ENCODE data around the gene FBXO28.

FBXO28 gene

GRCh38 chr1:224151117-224151516 is 37.2 kb downstream of the FBXO28 start:
- FAIRE-seq (no peak), DNase-seq (ENCODE audit: insufficient read length, low spot score) (no peak)
- TF ChIP-seq POLR2A (IDR thresholded peaks at IDR 0.05; ENCODE audit: low read depth, low read length) = no peak

- FAIRE-seq (no peak), DNase-seq (ENCODE audit: insufficient read length, low spot score) (no peak)
- TF ChIP-seq POLR2A (IDR thresholded peaks at IDR 0.05; ENCODE audit: low read depth, low read length) = no peak
Observed at GRCh38 chr1:224157316-224157715, 43.4 kb downstream of the FBXO28 start.

DNA sequence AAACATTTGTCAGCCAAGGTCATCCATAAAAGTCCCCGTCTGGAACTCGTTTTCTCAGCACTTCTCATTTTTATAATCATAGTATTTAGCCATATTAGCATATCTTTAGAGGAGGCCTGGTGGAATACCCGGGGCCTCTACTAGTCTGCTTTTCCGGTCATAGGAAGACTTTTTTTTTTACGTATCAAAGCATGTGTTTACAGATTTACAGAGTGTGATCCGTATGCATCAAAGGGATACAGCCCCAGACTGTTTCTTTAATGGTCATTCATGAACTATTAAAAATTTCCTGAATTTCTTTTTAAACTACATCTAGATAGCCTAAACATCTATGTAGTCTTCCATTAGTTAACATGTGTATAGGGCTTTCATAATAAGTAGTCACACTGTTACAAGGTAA is 45.6 kb downstream of the FBXO28 start:
- TF ChIP-seq POLR2A (IDR thresholded peaks at IDR 0.05; ENCODE audit: low read depth, low read length) = no peak
- FAIRE-seq = no peak
- no peak for DNase-seq (ENCODE audit: insufficient read length, low spot score)

DNA sequence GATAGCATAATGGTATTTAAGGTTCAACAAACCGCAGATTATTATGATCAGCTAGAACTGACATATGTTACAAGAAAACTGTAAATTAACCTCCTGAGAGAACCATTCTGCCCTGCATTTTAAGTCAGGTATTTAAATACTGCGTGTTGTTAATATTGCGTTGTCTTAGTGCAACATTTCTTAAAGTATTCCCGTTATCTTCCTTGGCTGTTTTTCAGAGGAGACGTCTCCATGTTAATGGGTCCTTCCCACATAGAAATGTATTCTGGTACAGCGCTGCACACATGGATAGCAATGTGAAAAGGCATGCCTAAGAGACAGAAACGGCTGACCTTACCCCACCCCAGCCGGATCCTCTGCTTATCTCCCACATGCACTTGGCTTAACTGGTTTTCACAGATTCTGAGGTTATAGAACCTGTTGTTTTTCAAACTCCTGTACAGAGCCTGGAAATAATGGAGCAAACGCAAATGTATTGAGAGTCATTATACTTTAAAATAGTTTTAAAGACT is 46.3 kb downstream of the FBXO28 start:
- FAIRE-seq (no peak), DNase-seq (ENCODE audit: insufficient read length, low spot score) (no peak)
- no peak for TF ChIP-seq POLR2A (IDR thresholded peaks at IDR 0.05; ENCODE audit: low read depth, low read length)

DNA sequence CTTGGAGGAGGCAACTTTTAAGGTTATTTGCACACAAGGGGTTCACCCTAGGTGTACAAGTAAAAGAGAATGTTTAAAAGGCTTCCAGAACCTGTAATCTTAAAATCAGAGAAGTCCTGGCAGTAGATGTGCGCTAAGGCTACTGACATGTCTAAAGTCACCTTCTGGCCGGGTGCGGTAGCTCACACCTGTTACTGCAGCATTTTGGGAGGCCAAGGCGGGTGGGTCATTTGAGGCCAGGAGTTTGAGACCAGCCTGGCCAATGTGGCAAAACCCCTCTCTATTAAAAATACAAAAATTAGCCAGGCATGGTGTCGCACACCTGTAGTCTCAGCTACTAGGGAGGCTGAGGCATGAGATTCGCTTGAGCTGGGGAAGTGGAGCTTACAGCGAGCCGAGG is 48.9 kb downstream of the FBXO28 start:
- DNase-seq (ENCODE audit: insufficient read length, low spot score) (no peak), FAIRE-seq (no peak)
- TF ChIP-seq POLR2A (IDR thresholded peaks at IDR 0.05; ENCODE audit: low read depth, low read length) = no peak

DNA sequence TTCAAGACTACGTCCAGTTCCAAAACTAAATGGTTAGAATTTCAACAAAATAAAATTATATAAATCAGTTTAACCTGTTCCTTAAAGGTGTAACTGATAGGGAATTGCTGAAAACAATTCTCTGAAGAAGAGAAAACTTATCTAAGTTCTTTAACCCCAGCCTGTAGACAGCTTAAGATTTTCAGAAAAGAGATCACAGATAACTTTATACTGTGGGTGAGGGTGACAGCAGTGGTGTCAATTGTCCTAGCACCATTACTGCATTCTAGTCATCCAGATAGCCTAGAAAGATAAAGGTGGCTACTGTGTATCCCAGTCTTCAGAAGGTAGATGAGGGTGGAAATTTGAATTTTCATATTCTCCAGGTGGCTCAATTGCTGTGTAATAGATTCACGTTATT is 49.4 kb downstream of the FBXO28 start:
- TF ChIP-seq POLR2A (IDR thresholded peaks at IDR 0.05; ENCODE audit: low read depth, low read length) = no peak
- FAIRE-seq (no peak), DNase-seq (ENCODE audit: insufficient read length, low spot score) (no peak)

DNA sequence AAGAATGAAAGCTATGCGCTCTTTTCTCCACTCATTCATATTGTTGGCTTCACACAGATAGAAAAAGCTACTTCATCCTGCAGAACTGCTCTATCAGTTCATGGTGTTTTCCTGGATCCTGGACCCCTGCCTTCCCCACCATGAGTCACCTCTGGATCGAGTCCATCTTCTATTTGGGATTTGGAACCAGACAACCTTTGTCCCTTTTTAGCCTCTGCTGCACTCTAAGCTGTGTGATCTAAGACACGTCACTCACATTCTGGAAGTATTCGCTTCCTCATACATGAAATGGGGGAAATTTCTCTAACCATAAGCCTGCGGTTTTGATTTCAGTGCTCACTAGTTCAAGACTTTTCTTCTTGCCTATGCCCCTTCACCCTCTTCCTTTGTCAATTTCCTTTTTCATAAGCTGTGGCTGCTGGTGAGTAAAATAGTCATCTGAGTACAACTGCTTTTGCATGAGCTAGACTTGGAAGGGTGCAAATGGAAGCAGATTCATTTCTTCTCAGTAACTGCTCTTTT is 55.0 kb downstream of the FBXO28 start:
- TF ChIP-seq POLR2A (IDR thresholded peaks at IDR 0.05; ENCODE audit: low read depth, low read length) = no peak
- FAIRE-seq = peak; percentile 69
- DNase-seq (ENCODE audit: insufficient read length, low spot score) = peak; percentile 52

DNA sequence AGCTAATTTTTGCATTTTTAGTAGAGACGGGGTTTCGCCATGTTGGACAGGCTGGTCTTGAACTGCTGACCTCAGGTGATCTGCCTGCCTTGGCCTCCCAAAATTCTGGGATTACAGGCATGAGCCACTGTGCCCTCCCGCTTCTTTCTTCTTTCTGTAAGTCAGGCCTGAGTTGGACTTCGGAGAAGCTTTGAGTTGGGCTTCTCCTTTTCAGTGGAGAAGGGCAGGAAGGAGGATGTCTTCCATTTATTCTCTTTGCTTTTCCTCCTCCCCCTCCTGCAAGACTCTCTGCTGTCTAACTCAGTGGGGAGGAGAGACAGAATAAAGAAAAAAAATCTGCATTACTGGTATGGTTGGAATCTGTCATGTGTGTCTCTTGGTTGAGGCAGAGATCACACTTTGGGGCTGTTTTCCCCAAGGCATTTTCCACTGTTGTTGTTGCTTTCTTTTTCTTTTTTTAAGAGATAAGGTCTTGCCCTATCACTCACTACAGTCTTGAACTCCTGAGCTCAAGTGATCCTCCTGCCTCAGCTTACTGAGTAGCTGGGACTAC is 55.9 kb downstream of the FBXO28 start:
- no peak for FAIRE-seq
- no peak for DNase-seq (ENCODE audit: insufficient read length, low spot score)
- TF ChIP-seq POLR2A (IDR thresholded peaks at IDR 0.05; ENCODE audit: low read depth, low read length) = no peak

GRCh38 chr1:224170343-224170742 is 56.4 kb downstream of the FBXO28 start:
- TF ChIP-seq POLR2A (IDR thresholded peaks at IDR 0.05; ENCODE audit: low read depth, low read length) = no peak
- no peak for DNase-seq (ENCODE audit: insufficient read length, low spot score)
- no peak for FAIRE-seq

- DNase-seq (ENCODE audit: insufficient read length, low spot score) = no peak
- FAIRE-seq = no peak
- no peak for TF ChIP-seq POLR2A (IDR thresholded peaks at IDR 0.05; ENCODE audit: low read depth, low read length)
Observed at GRCh38 chr1:224170748-224171478, 57.0 kb downstream of the FBXO28 start.

- no peak for FAIRE-seq
- no peak for TF ChIP-seq POLR2A (IDR thresholded peaks at IDR 0.05; ENCODE audit: low read depth, low read length)
- no peak for DNase-seq (ENCODE audit: insufficient read length, low spot score)
Observed at GRCh38 chr1:224172229-224172628, 58.3 kb downstream of the FBXO28 start.

DNA sequence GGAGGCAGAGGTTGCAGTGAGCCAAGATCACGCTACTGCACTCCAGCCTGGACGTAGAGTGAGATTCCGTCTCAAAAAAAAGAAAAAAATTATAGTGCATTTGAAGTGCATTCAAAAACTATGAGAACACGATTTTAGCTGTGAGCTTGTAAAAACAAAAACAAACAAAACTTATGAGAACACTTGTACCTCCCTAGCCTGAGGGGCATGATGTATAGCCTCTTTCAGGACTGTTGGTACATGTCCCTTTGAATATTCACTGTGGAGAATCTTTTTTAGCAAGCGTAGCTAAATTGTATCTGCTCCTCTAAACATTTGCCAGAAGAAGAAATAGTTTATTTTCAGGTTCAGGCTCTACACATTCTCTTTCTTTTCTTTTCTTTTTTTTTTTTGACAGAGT is 59.6 kb downstream of the FBXO28 start:
- no peak for TF ChIP-seq POLR2A (IDR thresholded peaks at IDR 0.05; ENCODE audit: low read depth, low read length)

DNA sequence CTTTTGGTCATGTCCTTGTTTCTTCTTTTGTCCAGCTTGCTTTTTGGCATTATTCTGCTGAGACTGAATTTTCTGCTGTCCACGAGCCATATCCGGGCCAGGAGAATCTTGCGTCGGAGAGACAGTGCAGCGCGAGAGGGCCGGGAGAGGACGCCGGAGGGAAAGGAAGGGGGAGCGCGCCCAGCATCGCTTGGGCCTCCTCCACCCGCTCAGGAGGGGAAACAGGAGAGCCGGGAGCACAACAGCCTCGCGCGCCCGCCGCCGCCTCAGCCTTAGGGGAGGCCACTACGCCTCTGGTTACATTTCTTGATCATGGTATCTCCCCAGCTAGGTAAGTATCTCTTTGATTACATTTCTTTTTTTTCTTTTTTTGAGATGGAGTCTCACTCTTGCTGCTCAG is 61.7 kb downstream of the FBXO28 start:
- DNase-seq (ENCODE audit: insufficient read length, low spot score) = no peak
- FAIRE-seq = no peak
- no peak for TF ChIP-seq POLR2A (IDR thresholded peaks at IDR 0.05; ENCODE audit: low read depth, low read length)

More for the DNA sequence above, 59.6 kb downstream of the FBXO28 start:
- FAIRE-seq (no peak), DNase-seq (ENCODE audit: insufficient read length, low spot score) (no peak)

- no peak for TF ChIP-seq POLR2A (IDR thresholded peaks at IDR 0.05; ENCODE audit: low read depth, low read length)
- DNase-seq (ENCODE audit: insufficient read length, low spot score) (no peak), FAIRE-seq (no peak)
Observed at GRCh38 chr1:224177356-224177999, 63.6 kb downstream of the FBXO28 start.

All from H54 (cell line).